Measurements from ENCODE around the gene PATE3.

Gene PATE3, protein sequence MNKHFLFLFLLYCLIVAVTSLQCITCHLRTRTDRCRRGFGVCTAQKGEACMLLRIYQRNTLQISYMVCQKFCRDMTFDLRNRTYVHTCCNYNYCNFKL

DNA sequence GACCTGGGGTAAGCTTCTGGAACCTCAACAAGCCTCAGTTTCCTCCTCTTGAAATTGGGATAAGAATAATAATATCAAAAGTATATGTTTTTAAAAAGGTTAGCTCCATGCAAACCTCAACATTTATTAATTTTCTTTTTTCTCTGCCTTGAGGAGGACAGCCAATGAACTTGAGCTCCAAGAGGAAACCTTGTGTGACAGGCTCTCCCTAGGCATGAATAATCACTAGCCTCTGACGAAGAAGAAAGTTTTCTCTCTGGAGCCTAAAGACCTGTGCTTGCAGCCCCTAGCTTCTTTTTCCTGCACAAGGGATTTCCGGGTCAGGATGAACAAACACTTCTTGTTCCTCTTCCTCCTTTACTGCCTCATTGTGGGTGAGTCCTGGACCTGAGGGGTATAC lies at the start of gene PATE3:
PATE3 (plus strand) TSS at position 301 of the 400 bp plus-strand sequence; CDS start at position 326, 25 bp downstream.
- DNase-seq, result no peak

DNA sequence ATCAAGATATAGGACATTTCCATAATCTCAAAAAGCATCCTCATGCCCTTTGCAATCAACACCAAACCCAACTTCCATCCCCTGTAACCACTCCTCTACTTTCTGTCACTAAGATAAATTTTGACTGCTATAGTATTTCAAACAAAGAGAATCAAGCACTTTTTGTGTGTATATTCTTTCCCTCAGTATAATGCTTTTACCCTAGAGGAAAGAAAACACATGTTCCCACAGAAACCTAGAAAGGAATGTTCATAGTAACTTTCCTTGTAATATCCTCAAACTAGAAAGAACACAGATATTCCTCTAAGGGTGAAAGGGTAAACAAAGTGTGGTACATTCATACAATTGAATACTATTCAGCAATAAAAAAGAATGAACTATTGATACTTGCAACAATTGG lies 47.3 kb upstream of the PATE3 start:
- no peak for DNase-seq

DNA sequence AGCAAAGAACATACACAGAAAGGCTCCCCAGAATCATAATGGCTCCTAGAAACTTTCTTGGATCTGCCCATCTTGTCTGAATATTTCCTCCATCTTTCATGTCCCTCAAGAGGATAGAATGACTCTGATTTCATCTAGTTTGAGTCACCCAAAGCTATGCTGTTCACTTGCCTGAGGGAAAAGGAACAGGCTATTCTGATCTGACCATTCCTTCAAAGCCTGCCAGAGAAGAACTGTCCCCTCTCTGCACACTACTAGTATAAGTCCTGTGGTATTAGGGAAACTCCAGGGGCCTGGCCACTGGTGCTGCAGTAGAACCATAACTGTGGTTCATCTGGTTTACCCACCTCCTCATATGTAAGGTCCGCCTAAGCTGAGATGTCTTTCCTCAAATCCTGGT lies 44.2 kb upstream of the PATE3 start:
- no peak for DNase-seq

DNA sequence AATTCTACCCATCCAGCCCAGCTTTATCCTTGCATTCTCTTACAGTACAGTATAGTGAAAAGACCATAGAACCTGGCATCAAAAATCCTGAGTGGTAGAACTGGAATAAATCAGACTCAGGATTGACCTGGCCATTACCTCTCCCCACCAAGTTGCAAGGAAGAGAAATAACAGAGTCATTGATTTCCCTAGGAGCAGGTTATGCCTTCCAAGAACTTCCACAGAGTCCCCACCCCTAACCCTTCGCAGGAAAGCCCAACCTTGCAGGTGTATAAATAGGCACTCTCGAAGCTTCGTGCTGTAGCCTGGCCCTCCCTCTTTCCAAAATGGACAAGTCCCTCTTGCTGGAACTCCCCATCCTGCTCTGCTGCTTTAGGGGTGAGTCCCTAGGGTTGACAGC lies 41.9 kb upstream of the PATE3 start, which contains the start of gene PATE1:
PATE1 (plus strand) TSS at position 301 of the 400 bp plus-strand sequence; CDS start at position 327, 26 bp downstream.
- no peak for DNase-seq

DNA sequence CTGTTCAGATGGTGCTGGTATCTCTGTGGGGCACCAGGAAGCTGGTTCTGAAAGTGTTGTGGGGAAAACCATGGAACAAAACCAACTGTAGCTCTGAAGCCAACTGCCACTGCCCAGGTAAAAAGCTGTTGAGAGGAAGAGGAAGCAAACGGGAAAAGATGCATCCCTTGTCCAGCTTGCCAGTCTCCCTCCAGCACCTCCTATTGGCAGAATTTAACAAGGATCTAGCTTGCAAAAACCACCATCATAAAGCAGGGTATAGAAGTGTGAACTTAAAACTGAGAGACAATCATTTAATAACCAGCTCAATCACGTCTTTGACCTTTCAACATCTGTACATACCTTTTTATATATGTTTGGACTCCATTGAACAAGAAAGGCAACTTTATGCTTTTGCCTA lies 37.3 kb upstream of the PATE3 start:
- DNase-seq, result no peak

DNA sequence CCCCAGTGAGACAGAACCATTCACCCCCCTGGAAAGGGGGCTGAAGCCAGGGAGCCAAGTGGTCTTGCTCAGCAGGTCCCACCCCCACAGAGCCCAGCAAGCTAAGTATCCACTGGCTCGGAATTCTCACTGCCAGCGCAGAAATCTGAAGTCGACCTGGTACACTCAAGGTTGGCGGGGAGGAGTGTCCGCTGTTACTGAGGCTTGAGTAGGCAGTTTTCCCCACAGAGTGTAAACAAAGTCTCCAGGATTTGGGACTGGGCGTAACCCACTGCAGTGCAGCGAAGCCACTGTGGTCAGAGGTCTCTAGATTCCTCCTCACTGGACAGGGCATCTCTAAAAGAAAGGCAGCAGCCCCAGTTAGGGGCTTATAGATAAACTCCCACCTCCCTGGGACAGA lies 31.9 kb upstream of the PATE3 start:
- DNase-seq, result no peak

DNA sequence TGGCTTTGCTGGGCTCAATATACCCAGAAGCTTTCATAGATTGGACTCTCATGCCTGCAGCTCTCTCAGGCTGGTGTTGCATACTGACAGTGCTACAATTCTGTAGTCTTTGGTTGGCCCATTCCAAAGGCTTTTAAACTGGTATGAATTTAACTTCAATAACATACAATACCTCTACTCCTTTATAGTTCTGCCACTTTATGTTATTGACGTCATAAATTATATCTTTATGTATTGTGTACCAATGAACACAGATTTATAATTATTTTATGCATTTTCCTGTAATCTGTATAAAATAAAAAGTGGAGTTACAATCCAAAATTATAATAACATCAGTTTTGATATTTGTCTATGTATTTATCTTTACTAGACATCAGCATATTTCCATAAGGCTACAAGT lies 25.5 kb upstream of the PATE3 start:
- DNase-seq, result no peak

DNA sequence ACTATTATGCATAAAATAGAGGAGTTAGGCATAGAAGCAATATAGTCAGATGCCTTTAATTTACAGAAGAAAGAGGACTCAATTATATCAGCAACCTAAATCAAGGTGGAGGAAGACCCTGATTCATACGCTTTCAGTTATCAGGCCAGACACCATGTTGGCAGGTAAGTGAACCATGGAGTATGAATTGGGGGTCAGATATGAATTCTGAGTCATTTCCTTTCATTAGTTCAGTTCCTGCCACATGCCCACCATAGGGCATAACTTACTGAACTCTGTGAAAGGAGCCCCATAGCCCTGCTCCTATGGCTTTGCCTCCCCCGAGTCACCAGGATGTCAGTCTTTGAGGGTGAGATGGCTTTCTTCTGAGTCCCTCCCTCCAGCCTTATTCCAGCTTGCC lies 24.4 kb upstream of the PATE3 start:
- no peak for DNase-seq

DNA sequence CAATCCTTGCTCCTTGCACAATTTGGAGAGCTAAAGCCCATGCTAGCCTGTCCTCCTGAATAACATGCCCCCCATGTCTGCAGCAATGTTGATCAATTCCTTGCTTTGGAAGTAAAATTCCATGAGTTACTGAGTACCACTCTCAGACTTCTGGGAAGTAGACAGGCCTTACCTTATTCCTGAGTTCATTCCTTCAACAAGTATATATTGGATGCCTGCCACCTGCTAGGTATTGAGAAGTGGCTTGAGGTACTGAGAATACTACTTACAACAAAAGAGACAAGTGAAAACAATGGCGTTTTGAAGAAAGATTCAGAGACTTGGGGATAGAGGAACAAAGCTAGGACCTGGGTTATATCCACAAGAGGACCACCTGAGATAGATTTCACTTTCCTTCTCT lies 21.7 kb upstream of the PATE3 start:
- DNase-seq, result no peak

DNA sequence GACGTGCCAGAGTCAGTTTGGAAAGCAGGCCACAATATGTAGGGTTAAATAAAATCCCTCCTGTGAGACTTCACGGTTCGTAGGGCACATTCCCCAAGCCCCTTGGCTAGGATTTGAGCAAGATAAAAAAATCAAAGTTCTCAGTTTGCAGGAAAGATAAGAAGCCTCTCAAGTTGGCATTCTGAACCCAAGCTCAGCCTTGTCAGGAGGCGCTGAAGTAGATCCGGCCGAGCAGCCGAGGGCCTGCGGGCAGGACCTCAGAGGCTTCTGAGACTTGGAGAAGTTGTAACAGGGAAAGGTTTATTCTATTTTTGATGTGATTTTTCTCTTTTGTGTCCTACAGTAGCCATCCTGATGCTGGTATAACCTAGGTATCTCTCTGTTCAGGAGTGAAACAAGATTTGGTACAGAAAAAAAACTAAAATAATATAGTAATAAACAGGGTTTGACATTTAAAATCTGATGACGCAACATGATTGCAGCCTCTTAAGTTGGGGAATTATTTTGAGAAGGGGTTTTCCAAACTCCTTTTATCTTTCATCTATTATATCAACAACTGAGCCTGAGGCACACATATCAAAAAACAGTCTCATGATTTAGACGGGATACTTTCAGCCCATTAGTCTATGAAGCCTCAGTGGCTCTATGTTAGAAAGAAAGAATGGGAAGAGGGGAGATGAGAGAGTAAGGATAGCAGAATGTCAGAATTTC lies 19.4 kb upstream of the PATE3 start:
- DNase-seq, result no peak

DNA sequence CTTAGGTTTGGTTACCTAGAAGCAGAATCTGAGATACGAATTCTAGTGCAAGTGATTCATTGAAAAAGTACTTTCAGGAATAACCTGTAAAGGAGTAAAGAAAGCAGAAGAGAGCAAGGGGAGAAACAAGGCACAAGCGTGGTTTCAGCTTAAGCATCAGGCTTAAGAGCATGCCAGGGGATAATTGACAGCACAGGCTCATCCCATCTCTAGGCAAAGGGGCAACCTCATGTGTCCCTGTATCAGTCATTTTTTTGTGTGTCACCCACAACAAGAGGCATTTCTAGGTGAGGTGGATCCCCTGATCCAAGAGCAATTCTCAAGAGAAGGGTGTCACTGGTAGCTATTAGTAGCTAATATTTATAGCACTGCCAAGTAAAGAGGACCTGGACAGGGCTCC lies 17.3 kb upstream of the PATE3 start:
- DNase-seq, result no peak

DNA sequence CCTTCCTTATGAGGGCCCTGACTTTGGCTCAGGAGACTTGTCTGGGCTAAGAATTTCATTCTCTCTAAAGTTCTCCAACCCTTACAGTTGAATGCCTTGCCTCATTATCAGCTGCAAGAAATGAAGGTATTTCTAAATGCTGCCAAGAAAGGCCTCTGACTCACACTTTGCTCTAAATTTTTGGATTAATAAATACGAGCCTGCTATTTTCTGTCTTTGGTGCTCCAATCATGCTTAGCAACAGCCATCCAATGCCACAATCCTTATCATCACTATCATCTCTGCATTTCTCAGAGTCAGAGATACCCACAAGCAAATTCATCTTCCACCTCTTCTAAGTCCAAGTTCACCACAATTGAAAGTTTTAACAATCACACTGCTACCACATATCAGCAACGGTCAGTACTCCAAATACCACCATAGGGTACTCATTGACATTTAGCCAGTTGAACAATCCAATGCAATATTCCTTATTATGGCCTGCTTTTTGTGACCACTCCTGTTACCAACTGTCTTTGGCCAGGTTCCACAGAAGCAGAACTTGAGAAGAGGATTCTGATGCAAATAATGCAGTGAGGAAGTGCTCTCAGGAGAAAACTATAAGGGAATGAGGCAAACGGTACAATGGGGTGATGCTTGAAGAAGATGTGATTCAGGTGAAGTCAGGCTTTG lies 15.0 kb upstream of the PATE3 start:
- DNase-seq, result no peak

DNA sequence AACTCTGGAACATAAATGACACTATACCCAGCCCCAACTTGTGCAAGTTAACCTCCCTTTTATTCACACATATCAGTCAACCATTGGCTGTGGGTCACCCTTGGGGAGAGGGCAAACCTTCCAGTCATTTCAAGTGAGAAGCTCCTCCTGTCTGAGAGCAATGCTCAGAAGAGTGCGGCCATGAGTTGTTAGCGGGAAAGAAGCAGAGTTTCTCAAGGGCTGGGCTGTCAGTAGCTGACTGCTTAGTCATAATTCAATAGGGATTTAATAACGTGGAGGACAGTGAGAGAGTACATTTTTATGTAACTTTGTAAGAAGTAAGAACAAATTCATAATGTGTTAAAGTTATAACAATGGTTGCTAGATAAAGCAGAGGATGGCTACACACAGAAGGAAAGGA lies 14.4 kb upstream of the PATE3 start:
- DNase-seq, result no peak

DNA sequence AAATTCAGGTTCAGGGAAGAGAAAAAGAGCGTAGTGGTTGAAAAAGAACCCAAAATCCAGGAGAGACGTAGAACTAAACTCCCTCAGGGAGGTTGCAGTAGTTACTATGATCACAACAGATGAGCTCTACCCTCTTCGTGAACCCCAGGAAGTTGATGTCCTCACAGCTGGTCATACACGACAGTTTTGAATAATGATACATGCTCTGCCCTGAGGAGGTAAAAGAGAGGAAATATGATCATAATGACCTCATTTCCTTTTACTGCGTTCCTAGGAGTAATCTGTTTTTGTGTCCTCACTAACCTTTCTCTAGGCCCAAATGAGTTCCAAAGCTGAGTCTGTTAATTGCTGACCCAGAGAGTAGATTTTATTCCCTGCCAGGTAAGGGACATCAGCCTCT lies 10.6 kb upstream of the PATE3 start:
- DNase-seq, result no peak

DNA sequence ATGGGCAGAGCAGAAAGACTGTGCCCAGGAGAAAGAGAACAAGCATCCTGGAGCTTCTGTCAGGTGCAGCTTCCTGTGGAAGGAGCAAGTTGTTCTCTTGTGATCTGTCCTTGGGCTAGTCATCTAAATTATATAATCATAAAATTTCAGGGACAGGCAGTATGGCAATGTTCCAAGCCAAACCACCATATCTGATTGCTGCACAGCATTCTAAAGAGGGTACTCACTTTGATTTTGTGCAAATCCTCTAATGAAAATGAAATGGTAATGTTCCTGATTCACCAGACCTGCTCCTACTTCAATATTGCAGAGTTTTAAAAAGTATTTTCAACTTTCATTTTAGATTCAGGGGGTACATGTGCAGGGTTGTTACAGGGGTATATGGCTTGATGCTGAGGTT lies 9.2 kb upstream of the PATE3 start, which contains the start of gene PATE2:
PATE2 (minus strand) TSS at position 101 of the 400 bp plus-strand sequence; CDS start at position 46, 55 bp downstream.
- no peak for DNase-seq

DNA sequence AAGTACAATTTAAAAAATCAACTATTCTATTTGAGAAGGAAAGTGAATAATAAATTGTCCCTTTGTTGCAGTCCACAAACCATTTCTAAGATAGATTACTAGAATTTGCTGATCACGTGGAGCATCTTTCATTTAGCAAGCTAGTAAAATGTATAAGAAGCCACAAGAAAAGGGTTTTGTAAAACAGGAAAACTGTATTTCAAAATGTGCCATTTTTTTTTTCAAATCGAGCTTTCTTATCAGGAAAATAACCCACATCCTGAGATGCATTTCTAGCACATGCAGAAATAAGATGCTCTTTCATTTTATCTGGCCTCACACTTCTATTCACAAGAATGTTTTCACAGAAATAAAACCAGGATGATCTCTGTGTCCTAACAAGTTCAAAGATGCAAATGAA lies 3.2 kb upstream of the PATE3 start:
- DNase-seq, result no peak

DNA sequence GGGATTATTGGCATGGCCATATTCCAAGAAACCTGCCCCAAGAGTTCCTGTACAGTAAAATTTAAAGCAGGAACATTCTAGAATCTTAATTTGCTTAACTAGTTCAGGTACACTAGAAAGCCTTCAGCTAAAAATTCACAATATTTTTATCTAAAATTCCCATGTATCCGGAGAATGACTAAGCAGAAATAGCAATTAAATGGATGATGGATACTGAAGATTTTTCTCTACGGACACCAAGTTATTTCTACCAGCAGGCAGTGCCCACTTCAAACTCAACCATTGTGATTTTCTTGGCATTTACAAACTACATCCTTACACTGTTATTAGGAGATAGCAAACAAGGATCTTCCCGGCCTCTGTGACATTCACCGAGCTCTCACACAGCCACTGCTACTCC lies 2.9 kb downstream of the PATE3 start:
- no peak for DNase-seq

DNA sequence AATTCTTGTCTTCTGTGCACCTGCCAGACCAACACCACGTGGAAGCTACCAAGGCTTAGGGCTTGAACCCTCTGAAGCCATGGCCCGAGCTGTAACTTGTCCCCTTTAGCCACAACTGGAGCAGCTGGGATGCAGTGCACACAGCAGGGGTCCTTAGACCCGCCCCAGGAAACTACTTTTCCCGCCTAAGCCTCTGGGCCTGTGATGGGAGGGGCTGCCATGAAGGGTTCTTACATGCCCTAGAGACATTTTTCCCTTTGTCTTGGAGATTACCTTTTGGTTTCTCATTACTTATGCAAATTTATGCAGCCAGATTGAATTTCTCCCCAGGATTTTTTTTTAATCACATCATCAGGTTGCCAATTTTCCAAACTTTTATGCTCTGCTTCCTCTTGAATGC lies 9.7 kb downstream of the PATE3 start:
- DNase-seq, result no peak

DNA sequence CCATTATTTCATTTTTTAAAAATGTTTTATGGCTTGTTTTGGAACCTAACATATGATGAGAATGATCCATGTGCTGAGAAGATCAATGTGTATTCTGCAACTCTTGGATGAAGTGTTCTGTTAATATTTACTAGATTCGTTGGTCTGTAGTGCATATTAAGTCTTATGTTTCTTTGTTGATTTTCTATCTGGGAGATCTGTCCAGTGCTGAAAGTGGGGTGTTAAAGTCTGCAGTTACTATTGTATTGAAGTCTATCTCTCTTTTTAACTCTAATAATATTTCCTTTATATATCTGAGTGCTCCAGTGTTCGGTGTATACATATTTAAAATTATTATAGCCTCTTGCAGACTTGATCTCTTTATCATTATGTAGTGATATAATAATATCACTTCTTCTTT lies 11.9 kb downstream of the PATE3 start:
- DNase-seq, result no peak

DNA sequence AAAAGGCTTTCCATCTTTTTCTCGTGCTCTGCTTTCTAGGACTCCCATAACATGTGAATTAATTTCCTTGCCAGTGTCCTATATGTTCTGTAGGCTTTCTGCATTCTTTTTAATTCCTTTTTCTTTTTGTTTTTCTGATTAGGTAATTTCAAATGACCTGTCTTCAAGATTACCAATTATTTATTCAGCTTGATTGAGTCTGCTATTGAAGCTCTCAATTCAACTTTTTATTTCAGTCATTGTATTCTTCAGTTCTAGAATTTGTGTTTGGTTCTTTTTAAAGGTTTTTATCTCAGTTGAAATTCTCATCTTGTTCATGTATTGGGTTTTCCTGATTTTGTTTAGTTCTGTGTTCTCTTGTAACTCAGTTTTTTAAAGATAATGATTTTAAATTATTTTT lies 14.5 kb downstream of the PATE3 start:
- no peak for DNase-seq

DNA sequence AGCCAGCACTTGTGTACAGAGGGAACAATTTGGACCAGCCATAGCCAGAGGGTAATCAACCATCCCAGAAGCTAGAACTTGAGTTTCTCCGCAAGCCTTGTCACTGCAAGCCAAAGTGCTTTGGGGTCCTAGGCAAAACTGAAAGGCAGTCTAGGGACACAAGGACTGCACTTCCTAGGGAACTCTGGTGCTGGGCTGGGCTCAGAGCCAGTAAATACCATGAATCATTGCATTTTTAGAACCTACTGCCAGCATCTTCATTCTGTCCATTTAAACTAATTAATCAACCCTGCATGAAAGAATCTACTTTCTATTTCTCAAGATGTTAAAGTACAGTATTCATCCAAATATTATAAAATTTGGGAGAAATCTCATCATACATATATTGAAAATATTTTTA lies 20.0 kb downstream of the PATE3 start:
- no peak for DNase-seq

DNA sequence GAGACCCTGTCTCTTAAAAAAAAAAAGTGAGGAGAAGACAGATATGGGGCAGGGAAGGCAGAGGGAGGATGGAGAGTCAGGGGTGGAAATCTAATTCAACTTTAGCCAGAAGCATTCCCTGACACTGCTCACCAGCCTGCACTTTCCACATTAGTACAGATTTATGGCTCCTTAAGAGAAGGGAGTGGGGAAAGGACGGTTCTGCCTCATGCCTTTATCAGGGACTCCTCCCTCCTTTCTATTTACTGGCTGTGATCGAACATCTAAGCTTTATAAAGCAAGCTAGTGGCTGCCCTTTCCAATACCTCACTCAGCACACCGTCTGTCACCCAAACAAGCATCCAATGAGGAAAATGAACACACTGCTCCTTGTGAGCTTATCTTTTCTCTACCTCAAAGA lies 45.1 kb downstream of the PATE3 start, which contains the start of gene PATE4:
PATE4 (plus strand) TSS at position 301 of the 400 bp plus-strand sequence; CDS start at position 345, 44 bp downstream.
- DNase-seq, result no peak

DNA sequence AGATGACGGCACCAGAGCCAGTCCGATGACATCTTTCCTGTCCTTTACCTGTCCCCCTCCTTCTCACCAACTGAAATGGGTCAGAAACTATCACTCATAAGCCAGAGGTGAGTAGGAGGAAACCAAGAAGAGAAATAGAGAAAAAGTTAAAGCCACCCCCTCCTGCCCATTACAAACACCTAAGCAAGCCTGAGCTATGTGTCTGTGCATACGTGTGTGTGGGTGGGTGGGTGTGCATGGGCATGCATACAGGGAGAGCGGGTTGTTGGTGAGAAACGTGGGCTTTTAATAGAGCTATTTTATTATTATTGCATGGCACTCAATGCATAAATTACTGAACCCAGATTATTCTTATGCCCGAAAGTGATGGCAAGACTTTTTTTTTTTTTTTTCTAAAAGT lies 47.8 kb downstream of the PATE3 start:
- no peak for DNase-seq
